WERI-Rb-1 (cell line): ENCODE measurements around the gene STAT6.

Experiments used
- DNase-seq: peaks from one replicate; pipeline ENCODE4 v3.0.0-alpha.2; 2020
- H3K27ac ChIP-seq: fragments of 250-450 bp; sonication (Bioruptor Pico); 2 replicates; pipeline ENCODE4 v1.5.1; 2020; ENCODE audit warnings: mild to moderate bottlenecking, moderate library complexity
- H3K27me3 ChIP-seq: fragments of 250-450 bp; sonication (Bioruptor Pico); 2 replicates; pipeline ENCODE4 v1.5.1; 2021; ENCODE audit warnings: mild to moderate bottlenecking, low read depth, moderate library complexity; ENCODE audit not compliant: insufficient read depth, severe bottlenecking
- H3K36me3 ChIP-seq: fragments of 250-450 bp; sonication (Bioruptor Pico); 2 replicates; pipeline ENCODE4 v1.5.1; 2020; ENCODE audit warnings: mild to moderate bottlenecking, moderate library complexity
- H3K4me3 ChIP-seq: 2 replicates; pipeline ENCODE4 v1.5.1; 2011; ENCODE audit warnings: low read depth, mild to moderate bottlenecking, control low read depth, low read length
- H3K9me3 ChIP-seq: fragments of 250-450 bp; sonication (Bioruptor Pico); 2 replicates; pipeline ENCODE4 v1.5.1; 2021; ENCODE audit warnings: mild to moderate bottlenecking, moderate library complexity; ENCODE audit not compliant: severe bottlenecking
- TF ChIP-seq, protein P1 (sequence below): IDR thresholded peaks from 2 replicates; pipeline ENCODE4 v1.5.1; 2011; ENCODE audit warnings: low read depth, mild to moderate bottlenecking, control low read depth, inconsistent platforms, low read length

The STAT6 gene

DNA sequence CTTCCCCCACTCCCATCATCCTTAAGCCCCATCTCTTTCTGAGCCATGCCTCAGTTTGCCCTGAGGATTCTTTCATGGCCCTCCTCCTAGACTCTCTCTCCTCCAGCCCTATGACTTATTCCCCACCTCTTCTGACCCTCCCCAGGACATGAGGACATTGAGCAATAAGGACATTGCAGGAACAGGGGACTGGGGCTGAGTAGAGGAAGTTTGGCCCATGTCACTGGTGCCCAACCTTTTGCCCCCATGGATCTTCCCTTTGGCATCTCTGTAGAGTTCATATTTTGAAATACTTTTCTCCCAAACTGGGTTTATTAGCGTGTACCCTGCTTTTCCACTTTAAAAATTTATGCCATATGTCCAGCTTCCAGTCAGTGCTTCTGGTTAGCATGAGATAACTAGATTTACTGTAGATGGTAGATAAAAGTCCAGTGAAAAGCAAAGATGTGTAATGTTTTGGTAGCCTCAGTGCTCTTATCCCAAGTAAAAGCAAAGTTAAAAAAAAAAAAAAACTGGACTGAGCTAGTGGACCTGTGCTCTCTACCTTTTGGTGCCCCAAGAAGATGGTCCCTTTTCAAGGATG is 42.3 kb upstream of the STAT6 start:
- no peaks in the 10 kb centered on the region for H3K9me3 ChIP-seq
- DNase-seq, result no peak
- H3K4me3 ChIP-seq, result no peak overlapping the region
- H3K36me3 ChIP-seq, result no peaks in the 10 kb centered on the region
- H3K27me3 ChIP-seq, result no peaks in the 10 kb centered on the region
- TF ChIP-seq, protein P1, sequence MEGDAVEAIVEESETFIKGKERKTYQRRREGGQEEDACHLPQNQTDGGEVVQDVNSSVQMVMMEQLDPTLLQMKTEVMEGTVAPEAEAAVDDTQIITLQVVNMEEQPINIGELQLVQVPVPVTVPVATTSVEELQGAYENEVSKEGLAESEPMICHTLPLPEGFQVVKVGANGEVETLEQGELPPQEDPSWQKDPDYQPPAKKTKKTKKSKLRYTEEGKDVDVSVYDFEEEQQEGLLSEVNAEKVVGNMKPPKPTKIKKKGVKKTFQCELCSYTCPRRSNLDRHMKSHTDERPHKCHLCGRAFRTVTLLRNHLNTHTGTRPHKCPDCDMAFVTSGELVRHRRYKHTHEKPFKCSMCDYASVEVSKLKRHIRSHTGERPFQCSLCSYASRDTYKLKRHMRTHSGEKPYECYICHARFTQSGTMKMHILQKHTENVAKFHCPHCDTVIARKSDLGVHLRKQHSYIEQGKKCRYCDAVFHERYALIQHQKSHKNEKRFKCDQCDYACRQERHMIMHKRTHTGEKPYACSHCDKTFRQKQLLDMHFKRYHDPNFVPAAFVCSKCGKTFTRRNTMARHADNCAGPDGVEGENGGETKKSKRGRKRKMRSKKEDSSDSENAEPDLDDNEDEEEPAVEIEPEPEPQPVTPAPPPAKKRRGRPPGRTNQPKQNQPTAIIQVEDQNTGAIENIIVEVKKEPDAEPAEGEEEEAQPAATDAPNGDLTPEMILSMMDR, result no peak
- H3K27ac ChIP-seq, result no peak overlapping the region

DNA sequence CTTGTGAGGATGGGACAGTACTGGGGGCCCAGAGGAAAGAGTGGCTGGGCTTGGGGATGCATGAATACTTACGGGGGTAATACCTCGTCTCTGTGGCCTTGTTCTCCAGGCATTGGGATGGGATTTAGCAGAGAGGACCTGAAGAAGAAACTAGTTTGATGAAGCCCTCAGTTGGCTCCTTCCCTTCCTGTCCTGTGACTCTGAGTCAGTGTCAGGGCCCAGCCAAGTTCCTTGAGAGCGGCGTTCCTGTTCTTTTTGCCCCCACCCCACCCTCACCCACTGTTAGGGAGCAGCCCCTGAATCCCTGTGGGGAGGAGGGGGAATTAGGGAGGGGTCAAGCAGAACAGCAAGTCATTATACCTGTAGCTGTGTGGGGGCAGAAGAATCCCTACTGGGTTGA is 41.5 kb upstream of the STAT6 start:
- H3K27me3 ChIP-seq, result no peaks in the 10 kb centered on the region
- H3K9me3 ChIP-seq, result no peaks in the 10 kb centered on the region
- H3K36me3 ChIP-seq, result no peaks in the 10 kb centered on the region
- DNase-seq, result no peak
- H3K27ac ChIP-seq, result no peak overlapping the region
- H3K4me3 ChIP-seq, result no peak overlapping the region
- TF ChIP-seq, protein P1, result no peak

DNA sequence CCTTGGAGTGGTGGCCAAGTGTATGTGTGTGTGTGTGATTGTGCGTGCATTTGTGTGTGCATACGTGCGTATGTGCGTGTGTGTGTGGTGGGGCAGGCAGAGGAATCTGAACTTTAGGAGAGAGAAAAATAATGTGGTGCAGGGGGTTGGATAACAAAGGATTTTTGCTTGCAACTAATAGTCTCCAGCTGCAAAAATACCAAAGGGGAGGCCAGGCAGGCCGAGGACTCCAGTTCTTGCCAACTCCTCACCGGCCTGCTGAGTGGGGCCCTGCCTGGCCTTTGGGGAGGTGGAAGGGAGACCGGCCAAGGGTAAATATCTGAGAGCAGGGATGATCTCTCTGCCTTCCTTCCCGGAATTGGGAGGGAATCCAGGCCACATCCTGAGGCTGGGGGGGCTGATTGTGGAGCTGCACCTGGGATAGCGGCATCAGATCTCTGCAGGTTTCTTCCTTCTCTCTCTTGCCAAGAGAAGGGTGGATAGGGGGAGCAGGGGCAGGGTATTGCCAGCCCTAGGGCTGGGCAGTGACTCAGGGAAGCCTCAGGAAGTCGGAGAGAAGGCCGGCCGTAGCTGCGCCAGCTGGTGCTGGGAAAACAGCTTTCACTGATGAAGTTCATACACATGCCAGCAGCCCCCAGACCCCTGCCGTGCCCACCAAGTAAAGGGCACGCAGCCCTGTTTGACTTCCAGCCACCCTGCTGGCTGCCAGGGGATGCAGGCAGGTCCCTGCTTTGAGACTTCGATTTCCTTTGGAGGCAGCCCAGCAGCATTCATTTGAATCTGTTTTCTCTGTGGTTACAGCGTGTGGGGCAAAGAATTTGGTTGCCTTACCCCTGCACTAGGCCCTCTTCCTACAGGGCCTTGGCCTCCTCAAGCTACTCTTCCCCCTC is 40.8 kb upstream of the STAT6 start:
- Histone ChIP-seq H3K4me3 (no peak overlapping the region), H3K9me3 (no peaks in the 10 kb centered on the region), H3K27me3 (no peaks in the 10 kb centered on the region), H3K36me3 (no peaks in the 10 kb centered on the region), H3K27ac (no peak overlapping the region)
- TF ChIP-seq, protein P1, result no peak
- DNase-seq, result no peak

DNA sequence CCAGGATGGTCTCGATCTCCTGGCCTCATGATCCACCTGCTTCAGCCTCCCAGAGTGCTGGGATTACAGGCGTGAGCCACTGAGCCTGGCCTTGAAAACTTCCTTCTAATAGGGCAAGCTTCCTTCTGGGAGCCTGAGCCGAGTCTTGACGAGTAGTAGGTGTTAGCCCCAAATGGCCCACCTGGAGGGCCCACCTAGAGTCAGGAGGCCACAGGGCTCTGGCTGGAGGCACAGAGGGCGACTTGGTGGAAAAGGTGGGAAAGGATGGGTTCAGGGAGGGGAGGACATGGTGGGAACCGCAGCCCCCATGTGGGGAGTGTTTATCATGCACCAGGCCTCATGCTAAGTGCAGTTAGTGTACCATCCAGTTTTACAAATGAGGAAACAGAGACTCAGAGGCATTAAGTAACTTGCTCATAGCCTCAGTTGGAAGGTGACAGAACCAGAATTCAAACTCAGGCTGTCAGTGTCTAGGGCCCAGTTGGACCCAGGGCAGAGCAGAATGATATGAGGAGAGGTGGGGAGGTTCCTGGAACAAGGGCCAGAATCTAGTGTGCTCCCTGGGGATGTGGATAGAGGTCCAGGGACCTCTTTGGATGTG is 39.3 kb upstream of the STAT6 start:
- H3K9me3 ChIP-seq, result no peaks in the 10 kb centered on the region
- TF ChIP-seq, protein P1, result no peak
- no peaks in the 10 kb centered on the region for H3K27me3 ChIP-seq
- no peak for DNase-seq
- no peaks in the 10 kb centered on the region for H3K36me3 ChIP-seq
- H3K4me3 ChIP-seq, result no peak overlapping the region
- H3K27ac ChIP-seq, result no peak overlapping the region

DNA sequence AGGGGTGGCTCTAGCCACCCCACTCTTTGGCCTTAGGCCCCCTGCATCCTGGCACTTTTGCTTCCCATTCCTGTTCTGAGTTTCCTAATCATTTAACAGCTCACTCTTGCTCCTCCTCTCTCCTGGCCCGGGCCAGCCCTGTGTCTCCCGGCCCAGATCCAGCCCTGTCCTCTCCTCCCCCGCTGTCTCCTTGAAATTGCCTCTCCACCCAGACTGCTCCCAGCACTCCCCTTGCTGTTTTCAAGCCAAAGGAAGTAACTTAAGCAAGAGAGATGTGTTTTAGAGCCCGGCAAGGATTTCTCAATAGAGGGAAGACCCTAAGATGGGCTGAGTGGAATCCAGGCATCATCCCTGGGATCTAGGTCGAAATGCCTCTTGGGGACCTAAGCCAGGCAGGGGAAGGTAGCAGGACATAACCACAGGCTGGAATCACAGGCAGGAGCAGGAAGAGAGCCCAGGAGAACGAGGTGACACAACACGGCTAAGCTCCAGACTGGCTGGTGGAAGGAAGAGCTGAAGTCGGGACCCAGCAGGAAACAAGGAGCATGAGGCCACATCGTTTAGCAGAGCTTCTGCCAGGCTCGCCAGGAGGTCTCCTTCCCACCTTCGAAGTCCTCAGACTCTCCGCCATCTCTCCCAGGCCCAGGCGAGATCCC is 38.2 kb upstream of the STAT6 start:
- Histone ChIP-seq H3K9me3 (no peaks in the 10 kb centered on the region), H3K27me3 (no peaks in the 10 kb centered on the region), H3K36me3 (no peaks in the 10 kb centered on the region), H3K4me3 (no peak overlapping the region), H3K27ac (no peak overlapping the region)
- TF ChIP-seq, protein P1, result no peak
- DNase-seq, result no peak
